K562 treated with DMSO at 1 percent for 4 hours (cell line): Measurements from ENCODE around the gene HELQ. TPM values are rescaled to one million over a fixed set of nuclear protein-coding genes. Genes with fewer than 3 reads are reported as not detected.

Source experiments
- total RNA-seq: library from RNA; unstranded; fragments of 300-600 nt; gene quantifications from 2 replicates; pipeline ENCODE4 v1.2.3, GENCODE V29; 2022; ENCODE audit not compliant: insufficient read depth

Gene HELQ, protein sequence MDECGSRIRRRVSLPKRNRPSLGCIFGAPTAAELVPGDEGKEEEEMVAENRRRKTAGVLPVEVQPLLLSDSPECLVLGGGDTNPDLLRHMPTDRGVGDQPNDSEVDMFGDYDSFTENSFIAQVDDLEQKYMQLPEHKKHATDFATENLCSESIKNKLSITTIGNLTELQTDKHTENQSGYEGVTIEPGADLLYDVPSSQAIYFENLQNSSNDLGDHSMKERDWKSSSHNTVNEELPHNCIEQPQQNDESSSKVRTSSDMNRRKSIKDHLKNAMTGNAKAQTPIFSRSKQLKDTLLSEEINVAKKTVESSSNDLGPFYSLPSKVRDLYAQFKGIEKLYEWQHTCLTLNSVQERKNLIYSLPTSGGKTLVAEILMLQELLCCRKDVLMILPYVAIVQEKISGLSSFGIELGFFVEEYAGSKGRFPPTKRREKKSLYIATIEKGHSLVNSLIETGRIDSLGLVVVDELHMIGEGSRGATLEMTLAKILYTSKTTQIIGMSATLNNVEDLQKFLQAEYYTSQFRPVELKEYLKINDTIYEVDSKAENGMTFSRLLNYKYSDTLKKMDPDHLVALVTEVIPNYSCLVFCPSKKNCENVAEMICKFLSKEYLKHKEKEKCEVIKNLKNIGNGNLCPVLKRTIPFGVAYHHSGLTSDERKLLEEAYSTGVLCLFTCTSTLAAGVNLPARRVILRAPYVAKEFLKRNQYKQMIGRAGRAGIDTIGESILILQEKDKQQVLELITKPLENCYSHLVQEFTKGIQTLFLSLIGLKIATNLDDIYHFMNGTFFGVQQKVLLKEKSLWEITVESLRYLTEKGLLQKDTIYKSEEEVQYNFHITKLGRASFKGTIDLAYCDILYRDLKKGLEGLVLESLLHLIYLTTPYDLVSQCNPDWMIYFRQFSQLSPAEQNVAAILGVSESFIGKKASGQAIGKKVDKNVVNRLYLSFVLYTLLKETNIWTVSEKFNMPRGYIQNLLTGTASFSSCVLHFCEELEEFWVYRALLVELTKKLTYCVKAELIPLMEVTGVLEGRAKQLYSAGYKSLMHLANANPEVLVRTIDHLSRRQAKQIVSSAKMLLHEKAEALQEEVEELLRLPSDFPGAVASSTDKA
- total RNA-seq, result 4.9 and 7.3 TPM in 2 replicates

DNA sequence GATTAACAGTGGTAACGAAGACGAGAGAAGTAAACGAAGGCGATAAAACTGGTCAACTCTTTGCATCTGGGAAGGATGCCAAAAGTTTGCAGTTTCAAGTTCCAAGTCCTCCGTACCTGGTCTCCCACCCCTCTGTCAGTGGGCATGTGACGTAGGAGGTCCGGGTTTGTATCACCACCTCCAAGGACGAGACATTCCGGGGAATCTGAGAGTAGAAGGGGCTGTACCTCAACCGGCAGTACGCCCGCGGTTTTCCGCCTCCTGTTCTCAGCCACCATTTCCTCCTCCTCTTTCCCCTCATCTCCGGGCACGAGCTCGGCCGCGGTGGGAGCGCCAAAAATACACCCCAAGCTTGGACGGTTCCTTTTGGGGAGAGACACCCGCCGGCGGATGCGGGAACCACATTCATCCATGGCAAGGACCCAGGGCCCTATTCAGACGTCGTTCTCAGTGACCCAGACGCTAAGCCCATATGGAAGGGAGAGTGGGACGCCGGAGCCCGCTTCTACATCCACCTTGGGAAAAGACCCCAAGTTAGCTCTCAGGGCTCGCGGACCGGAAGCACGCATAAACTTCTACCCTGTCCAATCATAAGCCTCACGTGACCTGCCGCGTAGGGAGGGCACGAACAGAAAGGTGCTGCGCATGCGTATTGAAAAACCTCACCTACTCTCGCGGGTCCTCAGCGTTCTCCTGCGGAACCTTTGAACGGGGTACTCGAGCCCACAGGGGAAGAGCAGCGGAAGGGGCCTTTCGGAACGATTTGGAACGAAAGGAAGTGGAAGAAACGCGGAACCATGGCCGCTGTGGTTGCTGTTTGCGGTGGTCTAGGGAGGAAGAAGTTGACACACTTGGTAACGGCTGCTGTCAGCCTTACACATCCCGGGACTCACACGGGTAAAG is at the start of gene HELQ, which contains the start of gene MRPS18C:
TSS of gene HELQ (minus strand) at position 543 of the 903 bp plus-strand sequence. CDS start at position 413, 130 bp downstream.
TSS of gene MRPS18C (plus strand) at position 778 of the 903 bp plus-strand sequence. CDS start at position 798, 20 bp downstream.

DNA sequence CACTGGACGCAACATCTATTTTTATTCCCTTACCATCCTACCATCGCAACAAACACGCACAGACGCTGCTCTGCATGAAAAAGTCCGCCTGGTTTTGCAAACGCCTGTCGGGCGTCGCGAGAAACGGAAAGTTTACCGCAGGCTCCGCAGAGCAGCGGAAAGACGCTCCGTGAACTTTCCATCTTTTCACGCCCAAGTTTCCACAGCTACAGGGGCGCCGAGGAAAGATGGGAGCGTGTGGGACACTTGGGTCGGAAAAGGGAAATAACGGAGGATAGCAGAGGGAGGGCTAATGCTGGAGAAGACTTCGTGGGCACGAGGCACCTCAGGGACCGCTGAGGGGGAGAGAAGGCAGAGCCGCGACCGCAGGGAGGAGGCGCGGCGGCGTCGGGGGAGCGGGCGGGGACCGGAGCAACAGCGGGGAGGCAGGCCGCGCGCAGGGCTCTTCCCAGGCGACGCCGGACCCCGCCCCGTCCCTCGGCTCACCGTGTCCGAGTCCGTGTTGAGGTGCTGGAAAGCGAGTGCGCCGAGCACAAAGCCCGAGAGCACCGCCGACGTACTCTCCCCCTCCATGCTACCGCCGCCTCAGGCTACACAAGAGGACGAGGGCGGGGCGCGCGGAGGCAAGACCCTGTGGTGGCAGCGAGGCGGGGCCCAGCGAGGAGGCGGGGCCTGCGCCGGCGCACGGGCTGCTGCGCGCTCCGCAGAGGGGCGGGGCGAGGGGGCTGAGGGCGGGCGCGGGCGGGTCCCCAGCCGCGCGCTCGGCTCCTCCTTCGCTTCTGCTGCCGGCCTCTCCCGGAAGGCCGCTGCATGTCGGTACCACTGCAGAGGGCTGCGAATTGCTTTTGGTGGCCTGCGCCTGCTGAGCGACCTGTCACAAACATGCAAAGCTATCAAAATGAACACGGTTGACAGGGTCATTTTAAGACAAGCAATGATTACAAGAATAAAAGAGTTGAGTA is 29.2 kb upstream of the HELQ start, which contains the start of gene ABRAXAS1:
TSS of gene ABRAXAS1 (minus strand) at position 601 of the 962 bp plus-strand sequence. CDS start at position 573, 28 bp downstream.

Other genes with a start within 250 kb of the HELQ start
- 3.2 and 7.9 TPM in 2 replicates for gene COQ2, start 171.0 kb downstream of the HELQ start, total RNA-seq
- not detected in 2 replicates for gene HPSE, start 121.0 kb downstream of the HELQ start, total RNA-seq
- 39.1 and 54.2 TPM in 2 replicates for gene MRPS18C, start 235 bp upstream of the HELQ start, total RNA-seq
- 24.6 and 43.8 TPM in 2 replicates for gene ABRAXAS1, start 29.3 kb upstream of the HELQ start, total RNA-seq
- 12.9 and 15.3 TPM in 2 replicates for gene GPAT3, start 80.3 kb upstream of the HELQ start, total RNA-seq